ENCODE data around the gene SH3GL1.

SH3GL1 gene

DNA sequence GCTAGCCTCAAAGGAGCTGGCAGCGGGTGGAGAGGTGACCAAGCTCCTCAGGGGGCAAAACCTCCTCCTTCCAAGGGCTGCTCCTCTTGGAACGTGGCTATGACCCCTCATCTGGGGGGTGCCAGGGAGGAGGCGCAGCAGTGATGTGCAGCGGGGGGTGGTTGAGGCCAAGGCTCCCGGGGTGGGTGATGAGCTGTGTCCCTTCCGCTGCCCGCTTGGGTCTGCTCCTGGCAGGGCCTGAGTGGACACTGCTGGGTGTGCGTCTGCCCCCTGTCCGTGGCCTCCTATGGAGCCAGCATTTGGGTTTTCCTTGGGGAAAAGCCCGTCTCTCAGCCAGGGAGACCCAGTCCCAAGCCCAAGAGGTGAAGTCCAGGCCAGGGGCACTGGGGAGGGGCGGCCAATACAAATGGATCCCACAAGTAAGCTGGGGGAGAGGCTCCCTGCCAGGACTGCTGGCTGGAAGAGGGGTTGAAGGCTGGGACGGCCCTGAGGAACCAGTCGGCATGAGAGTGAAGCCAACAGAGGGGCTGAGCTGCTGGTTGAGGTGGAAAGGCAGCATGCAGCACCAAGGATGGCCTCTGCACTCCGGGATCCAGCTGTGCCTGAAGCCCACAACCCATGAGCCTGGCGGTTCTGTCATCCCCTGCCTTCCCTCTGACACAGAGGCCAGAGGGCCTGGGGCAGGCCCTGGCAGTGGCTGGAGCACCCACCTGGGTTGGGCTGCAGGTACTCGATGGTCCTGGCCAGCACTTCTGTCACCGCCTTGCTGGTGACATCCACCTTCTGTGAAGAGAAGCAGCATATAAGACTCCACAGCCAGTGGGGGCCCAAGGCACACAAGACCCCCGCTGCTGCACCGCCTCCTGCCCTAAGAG is 34.3 kb downstream of the SH3GL1 start:
- ATAC-seq (ENCODE audit: low read depth) (no peak), DNase-seq (ENCODE audit: low spot score) (peak; percentile 38)
- H3K4me1 ChIP-seq (ENCODE audit: insufficient read depth, poor library complexity, severe bottlenecking): peaks cover 16% of the 10 kb centered on the region
- no peak overlapping the region for H3K27ac ChIP-seq (ENCODE audit: poor library complexity, severe bottlenecking)
- no peaks in the 10 kb centered on the region for H3K9me3 ChIP-seq (ENCODE audit: severe bottlenecking)
- TF ChIP-seq, protein P1, sequence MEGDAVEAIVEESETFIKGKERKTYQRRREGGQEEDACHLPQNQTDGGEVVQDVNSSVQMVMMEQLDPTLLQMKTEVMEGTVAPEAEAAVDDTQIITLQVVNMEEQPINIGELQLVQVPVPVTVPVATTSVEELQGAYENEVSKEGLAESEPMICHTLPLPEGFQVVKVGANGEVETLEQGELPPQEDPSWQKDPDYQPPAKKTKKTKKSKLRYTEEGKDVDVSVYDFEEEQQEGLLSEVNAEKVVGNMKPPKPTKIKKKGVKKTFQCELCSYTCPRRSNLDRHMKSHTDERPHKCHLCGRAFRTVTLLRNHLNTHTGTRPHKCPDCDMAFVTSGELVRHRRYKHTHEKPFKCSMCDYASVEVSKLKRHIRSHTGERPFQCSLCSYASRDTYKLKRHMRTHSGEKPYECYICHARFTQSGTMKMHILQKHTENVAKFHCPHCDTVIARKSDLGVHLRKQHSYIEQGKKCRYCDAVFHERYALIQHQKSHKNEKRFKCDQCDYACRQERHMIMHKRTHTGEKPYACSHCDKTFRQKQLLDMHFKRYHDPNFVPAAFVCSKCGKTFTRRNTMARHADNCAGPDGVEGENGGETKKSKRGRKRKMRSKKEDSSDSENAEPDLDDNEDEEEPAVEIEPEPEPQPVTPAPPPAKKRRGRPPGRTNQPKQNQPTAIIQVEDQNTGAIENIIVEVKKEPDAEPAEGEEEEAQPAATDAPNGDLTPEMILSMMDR (IDR thresholded peaks at IDR 0.05; ENCODE audit: poor library complexity, severe bottlenecking): no peak
- no peaks in the 10 kb centered on the region for H3K27me3 ChIP-seq (ENCODE audit: insufficient read depth, poor library complexity, severe bottlenecking)
- H3K4me3 ChIP-seq (ENCODE audit: severe bottlenecking): no peak overlapping the region
- peaks cover 50% of the 10 kb centered on the region for H3K36me3 ChIP-seq (ENCODE audit: low read depth)

DNA sequence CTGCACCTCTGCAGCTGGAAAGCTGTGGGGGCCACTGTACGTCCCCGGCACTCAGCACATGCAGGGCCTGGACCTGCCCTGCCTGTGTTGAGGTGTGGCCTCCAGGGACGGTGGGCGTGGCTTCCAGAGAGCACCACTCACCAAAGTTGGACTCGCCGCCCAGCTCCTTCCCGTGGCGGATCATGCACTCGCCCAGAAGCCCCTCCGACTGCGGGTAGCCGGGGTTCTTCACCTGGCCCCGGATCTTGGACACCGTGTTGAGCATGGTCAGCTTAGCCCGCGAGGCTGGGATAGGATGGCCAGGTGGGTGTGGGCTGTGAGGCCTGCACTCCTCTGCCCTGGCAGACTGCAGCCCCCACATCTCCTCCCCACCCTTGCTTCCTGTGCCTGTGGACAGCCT is 35.0 kb downstream of the SH3GL1 start:
- ATAC-seq (ENCODE audit: low read depth) (no peak), DNase-seq (ENCODE audit: low spot score) (peak; percentile 57)
- TF ChIP-seq, protein P1 (IDR thresholded peaks at IDR 0.05; ENCODE audit: poor library complexity, severe bottlenecking): no peak
- Histone ChIP-seq H3K27me3 (ENCODE audit: insufficient read depth, poor library complexity, severe bottlenecking) (no peaks in the 10 kb centered on the region), H3K27ac (ENCODE audit: poor library complexity, severe bottlenecking) (no peak overlapping the region), H3K4me3 (ENCODE audit: severe bottlenecking) (no peak overlapping the region), H3K9me3 (ENCODE audit: severe bottlenecking) (no peaks in the 10 kb centered on the region), H3K4me1 (ENCODE audit: insufficient read depth, poor library complexity, severe bottlenecking) (peaks cover 16% of the 10 kb centered on the region), H3K36me3 (ENCODE audit: low read depth) (peaks cover 53% of the 10 kb centered on the region)

DNA sequence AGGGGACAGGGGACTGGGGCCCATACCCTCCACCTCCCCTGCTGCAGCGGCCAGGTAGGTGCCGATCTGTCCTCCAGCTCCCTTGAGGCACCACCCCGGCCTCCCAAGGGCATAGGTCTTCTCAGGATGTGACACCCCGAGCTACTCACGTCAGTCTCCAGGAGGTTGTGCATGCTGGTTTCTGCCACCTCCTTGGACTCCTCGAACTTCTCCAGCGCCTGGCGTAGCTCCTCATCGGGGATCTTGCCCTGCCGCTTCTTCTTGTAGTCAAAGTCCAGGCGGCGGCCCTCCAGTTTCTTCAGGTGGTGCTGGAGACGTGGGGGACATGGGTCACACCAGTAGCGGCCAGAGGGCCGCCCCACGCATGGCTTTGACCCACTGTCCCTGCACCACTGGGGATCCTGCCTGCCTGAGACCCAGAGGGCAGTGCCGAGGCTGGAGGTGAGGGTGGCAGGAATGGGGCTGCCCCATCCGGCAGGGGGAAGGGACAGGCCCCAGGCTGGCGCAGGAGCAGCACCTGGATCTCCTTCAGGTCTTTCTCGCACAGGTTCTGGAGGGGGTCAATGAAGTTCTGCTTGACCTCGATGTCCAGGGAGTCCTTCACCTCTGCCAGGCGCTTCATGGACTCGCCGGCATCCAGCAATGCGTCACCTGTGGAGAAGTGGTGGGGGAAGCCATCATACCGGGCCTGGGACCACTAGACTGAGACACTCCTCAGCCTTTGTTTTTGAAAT is 36.6 kb downstream of the SH3GL1 start:
- Histone ChIP-seq H3K27me3 (ENCODE audit: insufficient read depth, poor library complexity, severe bottlenecking) (no peaks in the 10 kb centered on the region), H3K36me3 (ENCODE audit: low read depth) (peaks cover 60% of the 10 kb centered on the region), H3K27ac (ENCODE audit: poor library complexity, severe bottlenecking) (no peak overlapping the region), H3K4me3 (ENCODE audit: severe bottlenecking) (no peak overlapping the region), H3K4me1 (ENCODE audit: insufficient read depth, poor library complexity, severe bottlenecking) (peaks cover 5% of the 10 kb centered on the region), H3K9me3 (ENCODE audit: severe bottlenecking) (no peaks in the 10 kb centered on the region)
- DNase-seq (ENCODE audit: low spot score) (peak; percentile 52), ATAC-seq (ENCODE audit: low read depth) (no peak)
- TF ChIP-seq, protein P1 (IDR thresholded peaks at IDR 0.05; ENCODE audit: poor library complexity, severe bottlenecking): no peak

- Histone ChIP-seq H3K27me3 (ENCODE audit: insufficient read depth, poor library complexity, severe bottlenecking) (no peaks in the 10 kb centered on the region), H3K9me3 (ENCODE audit: severe bottlenecking) (no peaks in the 10 kb centered on the region), H3K27ac (ENCODE audit: poor library complexity, severe bottlenecking) (no peak overlapping the region), H3K4me3 (ENCODE audit: severe bottlenecking) (no peak overlapping the region), H3K4me1 (ENCODE audit: insufficient read depth, poor library complexity, severe bottlenecking) (no peaks in the 10 kb centered on the region), H3K36me3 (ENCODE audit: low read depth) (peaks cover 59% of the 10 kb centered on the region)
- TF ChIP-seq, protein P1 (IDR thresholded peaks at IDR 0.05; ENCODE audit: poor library complexity, severe bottlenecking): peak; percentile 30
- peak; percentile 44 for ATAC-seq (ENCODE audit: low read depth)
- peak; percentile 66 for DNase-seq (ENCODE audit: low spot score)
Observed at GRCh38 chr19:4362831-4363545, 37.4 kb downstream of the SH3GL1 start.

Data from RWPE2 (cell line).